Measurements from ENCODE around the gene FRMD3.

Gene FRMD3

DNA sequence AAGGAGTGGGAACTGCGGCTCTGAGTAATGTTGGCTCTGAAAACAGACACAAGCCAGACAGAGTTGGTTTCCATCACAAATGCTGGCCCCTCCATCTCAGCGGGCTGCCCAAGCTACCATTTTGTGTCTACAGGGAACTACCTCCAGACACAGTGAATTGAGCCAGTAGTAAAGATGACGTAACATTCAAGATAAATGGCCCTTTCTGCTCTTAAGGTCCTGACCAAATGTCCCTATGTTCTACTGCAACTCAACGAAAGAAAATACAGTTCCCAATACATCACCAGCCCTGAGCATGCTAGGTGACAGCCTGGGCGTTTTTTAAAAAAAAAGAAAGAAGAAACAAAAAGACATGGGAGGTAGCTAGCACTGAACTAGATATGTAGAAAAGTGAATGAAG, 247.5 kb downstream of the FRMD3 start:
- in situ Hi-C loops (cut with MboI; ENCODE audit: low sequenced_read_pairs) = no loop called here

GRCh38 chr9:83287021-83287420, 251.2 kb downstream of the FRMD3 start:
- in situ Hi-C loops (cut with MboI; ENCODE audit: low sequenced_read_pairs) = no loop called here

DNA sequence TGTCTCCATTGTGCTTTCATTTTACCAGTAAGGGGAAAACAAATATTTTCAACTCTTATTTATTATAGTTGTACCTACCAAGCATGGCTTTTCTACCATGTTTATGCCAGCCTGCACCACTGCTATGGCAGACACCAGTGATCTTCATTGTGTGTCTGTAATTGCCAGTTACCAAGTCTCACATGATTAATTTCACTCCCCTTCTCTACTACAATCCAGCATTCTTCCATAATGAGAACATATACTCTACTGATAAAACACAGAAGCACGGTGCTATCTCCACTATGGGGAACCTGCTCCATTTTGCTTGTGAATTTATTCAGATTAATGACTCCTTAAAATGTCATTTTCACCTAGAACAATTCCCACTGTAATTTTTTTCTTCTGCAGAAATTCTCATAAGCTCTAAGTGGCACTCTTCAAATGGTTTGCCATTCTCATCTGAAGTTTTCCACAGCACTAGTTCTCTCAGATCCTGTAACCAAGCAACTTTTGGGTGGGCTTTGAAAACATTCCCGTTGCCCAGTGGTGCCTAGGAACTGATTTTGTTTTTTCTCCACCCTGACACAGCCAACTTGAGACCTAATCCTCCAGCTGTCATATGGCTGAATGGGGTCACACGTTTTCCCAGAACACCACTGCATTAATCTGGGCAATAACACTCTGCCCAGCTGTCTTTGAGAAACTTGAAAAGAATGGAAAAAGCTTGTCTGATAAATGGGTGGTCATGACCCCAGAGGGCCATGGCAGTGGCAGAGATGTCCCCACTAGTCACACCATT, 252.6 kb downstream of the FRMD3 start:
- in situ Hi-C loops (cut with MboI; ENCODE audit: low sequenced_read_pairs) = no loop called here

- in situ Hi-C loops (cut with MboI; ENCODE audit: low sequenced_read_pairs) = no loop called here
These were observed 253.5 kb downstream of the FRMD3 start for GRCh38 chr9:83284746-83285145.

- in situ Hi-C loops (cut with MboI; ENCODE audit: low sequenced_read_pairs) = no loop called here
These were observed 254.7 kb downstream of the FRMD3 start for GRCh38 chr9:83283528-83283927.

- in situ Hi-C loops (cut with MboI; ENCODE audit: low sequenced_read_pairs) = no loop called here
These were observed 256.6 kb downstream of the FRMD3 start for GRCh38 chr9:83281306-83282255.

DNA sequence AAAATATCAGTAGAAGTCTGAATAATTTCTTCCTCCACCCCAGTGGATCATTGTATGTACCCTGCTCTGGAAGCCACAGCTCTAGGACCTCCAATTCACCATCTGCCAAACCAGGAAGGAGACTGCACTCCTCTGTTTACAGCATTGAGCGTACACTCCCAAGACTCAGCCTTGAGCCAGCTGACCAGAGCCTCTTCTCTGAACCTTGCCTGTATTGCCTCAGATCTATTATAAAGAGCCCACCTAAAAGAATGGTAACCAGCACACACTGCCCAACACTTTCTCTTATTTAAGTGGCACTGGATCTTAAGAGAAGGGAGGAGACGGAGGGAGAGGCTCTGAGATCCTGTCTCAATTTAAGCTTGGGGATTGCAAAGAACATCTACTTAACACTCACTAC, 257.4 kb downstream of the FRMD3 start:
- in situ Hi-C loops (cut with MboI; ENCODE audit: low sequenced_read_pairs) = no loop called here

DNA sequence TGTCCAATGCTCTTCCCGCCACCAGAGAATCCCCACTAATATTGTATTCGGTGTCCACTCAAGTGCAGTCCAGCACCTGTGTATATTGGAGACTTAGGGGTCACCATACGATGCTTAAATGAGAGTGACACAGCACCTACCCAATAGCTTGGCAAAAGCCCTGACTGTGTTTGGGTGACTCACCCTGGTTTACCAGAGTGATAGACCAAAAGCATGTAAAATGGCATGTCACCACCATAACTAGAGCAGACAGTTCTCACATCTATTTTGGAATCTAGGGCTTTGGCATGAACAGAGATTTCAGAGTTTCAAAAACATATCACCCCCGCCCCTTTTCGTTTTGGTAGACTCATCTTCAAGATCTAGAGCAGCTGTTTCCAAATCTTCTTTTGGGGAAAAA, 257.9 kb downstream of the FRMD3 start:
- in situ Hi-C loops (cut with MboI; ENCODE audit: low sequenced_read_pairs) = no loop called here

DNA sequence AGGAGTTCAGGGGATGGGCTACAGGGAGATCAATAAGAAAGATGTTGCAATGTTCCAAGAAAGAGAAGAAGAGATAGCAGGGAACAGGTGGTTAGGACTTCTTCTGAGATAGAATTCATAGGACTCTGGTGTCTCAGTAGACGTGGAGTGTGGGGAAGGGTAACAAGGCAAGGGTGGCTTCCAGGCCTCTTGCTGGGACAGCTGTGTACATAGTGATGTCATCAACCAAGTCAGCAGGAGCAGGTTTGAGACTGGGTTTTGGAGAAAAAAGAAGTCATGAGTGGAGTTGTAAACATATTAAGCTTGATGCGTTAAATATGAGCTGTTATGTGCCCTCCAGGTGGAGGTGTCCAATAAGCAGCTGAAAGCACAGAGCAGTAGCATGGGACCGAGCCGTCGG, 263.4 kb downstream of the FRMD3 start:
- in situ Hi-C loops (cut with MboI; ENCODE audit: low sequenced_read_pairs) = no loop called here

DNA sequence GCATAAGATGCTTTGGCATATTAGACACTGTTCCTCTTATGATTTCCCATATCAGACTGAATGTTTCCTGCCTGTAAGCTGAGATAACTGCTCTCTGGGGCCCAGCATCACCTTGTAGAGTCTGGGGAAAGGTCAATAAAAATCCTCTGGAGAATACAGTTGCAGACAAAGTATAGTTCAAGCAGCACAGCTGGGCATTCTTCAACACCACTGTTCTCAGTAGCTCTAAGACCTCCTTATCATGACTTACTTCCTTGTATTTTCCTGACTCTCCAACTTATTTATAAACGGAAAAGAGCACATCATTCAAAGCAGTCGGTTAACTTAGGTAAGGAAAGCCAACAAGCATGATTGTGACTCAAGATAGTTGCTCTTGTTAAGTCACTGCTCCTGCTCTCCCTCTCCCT, 266.5 kb downstream of the FRMD3 start:
- in situ Hi-C loops (cut with MboI; ENCODE audit: low sequenced_read_pairs) = no loop called here

DNA sequence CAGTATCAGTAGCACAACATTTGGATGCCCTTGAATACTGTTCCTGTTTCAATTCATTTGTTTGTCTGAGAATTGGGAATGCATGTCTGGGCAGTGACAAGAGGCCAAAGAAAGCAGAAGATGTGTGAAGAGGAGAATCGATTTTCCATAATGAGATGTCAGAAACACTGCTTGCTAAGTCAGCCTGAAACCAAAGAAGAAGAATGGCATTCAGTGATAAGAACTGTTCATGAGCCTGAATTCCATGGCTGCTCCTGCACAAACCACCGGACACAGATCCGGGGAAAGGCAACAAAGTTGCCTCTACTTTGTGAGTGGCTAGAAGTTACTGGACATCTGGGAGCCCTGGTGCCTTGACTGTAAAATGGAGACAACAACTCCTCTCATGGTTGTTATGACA, 268.1 kb downstream of the FRMD3 start:
- in situ Hi-C loops (cut with MboI; ENCODE audit: low sequenced_read_pairs) = no loop called here

DNA sequence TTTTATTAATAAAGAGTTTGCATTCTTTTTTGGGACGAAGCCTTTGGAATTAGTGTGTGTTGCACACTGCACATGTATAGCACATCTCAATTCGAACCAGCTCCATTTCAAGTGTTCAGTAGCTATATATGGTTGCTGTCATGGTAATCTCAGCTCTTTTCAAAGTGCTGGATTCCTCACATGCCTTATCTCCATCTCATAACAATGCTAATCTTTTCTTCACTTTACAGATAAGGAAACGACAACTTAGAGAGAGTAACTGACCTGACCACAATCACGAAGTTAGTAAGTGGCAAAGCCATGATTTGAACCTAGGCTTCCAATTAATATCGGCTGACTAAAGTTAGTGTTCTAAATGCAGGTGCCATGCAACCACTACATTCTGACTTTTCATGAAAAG, 270.5 kb downstream of the FRMD3 start:
- in situ Hi-C loops (cut with MboI; ENCODE audit: low sequenced_read_pairs) = no loop called here

GRCh38 chr9:83266666-83267496, 271.3 kb downstream of the FRMD3 start:
- in situ Hi-C loops (cut with MboI; ENCODE audit: low sequenced_read_pairs) = no loop called here

DNA sequence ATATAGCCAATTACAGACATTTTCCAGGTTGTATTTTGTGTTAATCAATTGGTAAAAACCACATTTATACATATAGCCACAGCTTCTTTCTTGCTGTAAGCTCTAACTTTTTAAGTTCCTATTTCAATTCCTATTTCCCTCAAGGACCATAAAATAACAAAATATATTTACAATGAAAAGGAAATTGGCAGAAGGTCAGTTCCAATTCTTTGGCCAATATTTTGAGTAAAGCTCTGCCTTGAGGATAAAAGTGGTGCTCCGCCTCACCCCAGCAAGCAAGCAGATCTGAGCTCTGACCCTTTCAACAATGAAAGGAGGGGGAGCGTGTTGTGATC, 271.9 kb downstream of the FRMD3 start:
- in situ Hi-C loops (cut with MboI; ENCODE audit: low sequenced_read_pairs) = no loop called here

DNA sequence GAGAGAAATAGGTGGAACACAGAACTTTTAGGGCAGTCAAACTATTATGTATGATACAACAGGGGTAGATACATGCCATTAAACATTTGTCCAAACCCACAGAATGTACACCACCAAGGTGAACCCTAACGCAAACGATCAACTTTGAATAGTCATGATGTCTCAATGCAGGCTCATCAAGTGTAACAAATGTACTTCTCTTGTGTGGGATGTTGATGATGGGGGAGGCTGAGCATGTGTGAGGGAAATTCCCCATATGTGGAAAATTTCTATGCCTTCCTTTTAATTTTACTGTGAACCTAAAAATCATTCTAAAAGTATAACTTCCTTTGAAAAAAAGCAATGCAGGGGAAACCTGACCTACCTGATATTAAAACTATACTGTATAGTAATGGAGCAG, 273.9 kb downstream of the FRMD3 start:
- in situ Hi-C loops (cut with MboI; ENCODE audit: low sequenced_read_pairs) = no loop called here

DNA sequence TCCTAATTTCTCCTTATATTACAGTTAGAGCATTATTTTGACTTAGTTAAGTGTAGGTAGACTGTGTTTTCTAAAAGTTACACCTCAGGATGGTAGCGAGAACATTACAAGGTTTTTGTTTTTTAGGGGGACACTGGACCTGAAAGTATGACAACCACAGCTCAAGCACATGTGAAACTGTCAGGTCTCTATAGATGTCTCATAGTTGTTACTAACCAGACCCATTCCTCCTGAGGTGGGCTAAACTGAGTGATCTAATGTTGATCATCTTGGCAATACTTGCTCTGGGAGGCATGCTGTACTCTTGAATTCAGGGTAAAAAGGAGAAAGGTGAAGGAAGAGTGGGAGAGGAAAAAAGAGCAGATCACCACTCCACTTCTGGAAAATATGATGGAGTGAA, 278.6 kb downstream of the FRMD3 start:
- in situ Hi-C loops (cut with MboI; ENCODE audit: low sequenced_read_pairs) = no loop called here

GRCh38 chr9:83257937-83258891, 280.0 kb downstream of the FRMD3 start:
- in situ Hi-C loops (cut with MboI; ENCODE audit: low sequenced_read_pairs) = no loop called here

GRCh38 chr9:83247732-83248131, 290.5 kb downstream of the FRMD3 start:
- in situ Hi-C loops (cut with MboI; ENCODE audit: low sequenced_read_pairs) = no loop called here

GRCh38 chr9:83245979-83246659, 292.1 kb downstream of the FRMD3 start:
- in situ Hi-C loops (cut with MboI; ENCODE audit: low sequenced_read_pairs) = no loop called here

DNA sequence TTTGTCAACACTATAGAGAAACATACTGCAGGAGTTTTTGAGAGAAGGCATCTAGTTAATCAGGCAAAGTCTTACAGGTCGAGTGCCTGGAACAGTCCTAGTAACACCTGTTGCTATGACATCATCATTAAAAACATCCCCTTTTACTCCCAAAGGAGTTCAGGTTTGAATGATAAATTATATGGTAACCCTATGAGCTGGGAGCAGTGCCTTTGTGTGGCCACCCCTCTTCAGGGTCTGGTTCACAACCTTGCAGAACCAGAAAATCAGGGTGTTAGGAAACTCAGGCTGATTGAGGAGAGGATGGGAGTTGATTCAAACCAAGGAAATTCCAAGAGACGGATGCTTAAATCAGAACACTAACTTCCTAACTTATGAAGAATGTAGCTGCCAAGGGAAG, 296.1 kb downstream of the FRMD3 start:
- in situ Hi-C loops (cut with MboI; ENCODE audit: low sequenced_read_pairs) = no loop called here

Data from hTERT RPE-1 (cell line).